ENCODE measurements around the gene NUB1.

- TF ChIP-seq POLR2A (IDR thresholded peaks at IDR 0.05; ENCODE audit: low read length): no peak
- no peak for TF ChIP-seq GATA1 (IDR thresholded peaks at IDR 0.05; ENCODE audit: low read depth, low read length)
Measured at GRCh38 chr7:151386301-151387160, 44.9 kb downstream of the NUB1 start.
